SJSA1 (cell line): ENCODE results near the gene RILP. TPM values are rescaled to one million over a fixed set of nuclear protein-coding genes. Genes with fewer than 3 reads are reported as not detected.

Experiments used
- total RNA-seq: library from RNA; depleted of rRNA; stranded (reverse); fragments of >200 nt; shearing (Covaris generic); gene quantifications from 2 replicates; pipeline ENCODE4 v1.2.3, GENCODE V29; 2014; rRNA removed

Gene RILP
- total RNA-seq, 1 experiment from 2014 or later: 1.0 TPM

Other genes with a start within 250 kb of the RILP start
- gene YWHAE, start 249.6 kb downstream of the RILP start, total RNA-seq: 370 and 490 TPM in 2 replicates
- 99.7 and 102 TPM in 2 replicates for gene CRK, start 193.6 kb downstream of the RILP start, total RNA-seq
- 113 and 155 TPM in 2 replicates for gene MYO1C, start 157.2 kb downstream of the RILP start, total RNA-seq
- gene INPP5K, start 133.3 kb downstream of the RILP start, total RNA-seq: 18.1 and 34.4 TPM in 2 replicates
- gene PITPNA, start 87.1 kb downstream of the RILP start, total RNA-seq: 15.7 and 37.8 TPM in 2 replicates
- 2.0 and 3.4 TPM in 2 replicates for gene SLC43A2, start 21.0 kb downstream of the RILP start, total RNA-seq
- gene SCARF1, start 4.1 kb downstream of the RILP start, total RNA-seq: 0.16 TPM in 2 replicates
- gene PRPF8, start 35.0 kb upstream of the RILP start, total RNA-seq: 47.1 and 73.3 TPM in 2 replicates
- 0.34 and 0.95 TPM in 2 replicates for gene TLCD2, start 60.5 kb upstream of the RILP start, total RNA-seq
- 5.1 and 10.8 TPM in 2 replicates for gene WDR81, start 74.8 kb upstream of the RILP start, total RNA-seq
- gene SERPINF2, start 93.0 kb upstream of the RILP start, total RNA-seq: not detected in 2 replicates
- not detected in 2 replicates for gene SERPINF1, start 112.2 kb upstream of the RILP start, total RNA-seq
- gene SMYD4, start 180.0 kb upstream of the RILP start, total RNA-seq: 6.3 and 8.3 TPM in 2 replicates
- 24.2 and 34.3 TPM in 2 replicates for gene RPA1, start 180.1 kb upstream of the RILP start, total RNA-seq